B cell (primary cell): Measurements from ENCODE around the gene BRF1. TPM values are rescaled to one million over a fixed set of nuclear protein-coding genes. Genes with fewer than 3 reads are reported as not detected.

Experiments
- ATAC-seq: fragments of 200-7000 bp; cut with Tn5 transposase; one replicate; pipeline ENCODE4 v1.10.0; 2021; ENCODE audit warnings: low read depth, mild to moderate bottlenecking, moderate number of reproducible peaks, moderate library complexity
- CTCF ChIA-PET: fragments of 350-600 bp; sonication (Branson Sonifier 250); formaldehyde crosslinking; loops from one replicate; lab custom pipeline; 2021; ENCODE audit warnings: antibody characterized with exemption, inconsistent platforms; lab: Charles Lee
- POLR2A ChIA-PET: fragments of 350-600 bp; sonication (Branson Sonifier 250); formaldehyde crosslinking; loops from one replicate; lab custom pipeline; 2021; ENCODE audit warnings: antibody characterized with exemption; lab: Charles Lee
- DNase-seq: peaks from one replicate; pipeline ENCODE4 v3.0.0; 2013
- H2AFZ ChIP-seq: 2 replicates; pipeline ENCODE4 v1.6.1; 2012; ENCODE audit warnings: mild to moderate bottlenecking, low read depth, low read length; ENCODE audit not compliant: insufficient read depth, poor library complexity, severe bottlenecking
- H3K27ac ChIP-seq, 2 donors: 1 replicate in 1 of 2; 2 replicates in 1 of 2; pipeline ENCODE4 v1.5.1; 2012 to 2013; ENCODE audit warnings: low read length in 2 of 2, mild to moderate bottlenecking in 2 of 2, moderate library complexity in 1 of 2
- H3K27me3 ChIP-seq, 4 experiments: fragments of 200-600 bp in 1 of 4; sonication (generic) in 1 of 4; replicated peaks in 1 of 4; 1 replicate in 2 of 4; 2 replicates in 2 of 4; pipeline versions ENCODE4 v1.6.1 to v1.7.0; 2013 to 2016; ENCODE audit warnings: low read length in 3 of 4, mild to moderate bottlenecking in 2 of 4, mixed read lengths in 1 of 4, moderate library complexity in 1 of 4; ENCODE audit not compliant: insufficient read depth in 4 of 4, control insufficient read depth in 3 of 4; ENCODE audit errors: control extremely low read depth in 1 of 4
- H3K36me3 ChIP-seq, 2 experiments: replicated peaks in 1 of 2; 1 replicate in 1 of 2; 2 replicates in 1 of 2; pipeline versions ENCODE4 v1.6.1 to v1.7.1; 2013; ENCODE audit warnings: low read length in 1 of 2; ENCODE audit not compliant: insufficient read depth in 2 of 2, control insufficient read depth in 1 of 2; ENCODE audit errors: control extremely low read depth in 1 of 2, extremely low read depth in 1 of 2
- H3K4me1 ChIP-seq, 2 donors: fragments of 200-600 bp in 1 of 2; sonication (generic) in 1 of 2; 1 replicate in 1 of 2; 2 replicates in 1 of 2; pipeline versions ENCODE4 v1.5.1 to v1.6.1; 2013 to 2017; ENCODE audit warnings: low read length in 2 of 2; ENCODE audit not compliant: control insufficient read depth in 2 of 2, insufficient read depth in 2 of 2
- H3K4me2 ChIP-seq: replicated peaks from 2 replicates; pipeline ENCODE3; 2012; ENCODE audit warnings: mild to moderate bottlenecking, low read depth, low read length; ENCODE audit not compliant: poor library complexity, severe bottlenecking
- H3K4me3 ChIP-seq, 5 experiments: fragments of 200-600 bp in 1 of 5; sonication (generic) in 1 of 5; 1 replicate in 3 of 5; 2 replicates in 2 of 5; pipeline versions ENCODE4 v1.5.1 to v1.7.0; 2011 to 2016; ENCODE audit warnings: low read length in 4 of 5, mild to moderate bottlenecking in 4 of 5, low read depth in 2 of 5, control low read depth in 1 of 5, moderate library complexity in 1 of 5; ENCODE audit not compliant: insufficient read depth in 1 of 5; ENCODE audit errors: control extremely low read depth in 1 of 5, extremely low read depth in 1 of 5
- H3K79me2 ChIP-seq: fragments of 200-600 bp; sonication (generic); one replicate; pipeline ENCODE4 v1.6.0; 2016; ENCODE audit warnings: low read length; ENCODE audit not compliant: control insufficient read depth, insufficient read depth
- H3K9ac ChIP-seq: fragments of 200-600 bp; sonication (generic); 2 replicates; pipeline ENCODE4 v1.6.1; 2017; ENCODE audit warnings: mild to moderate bottlenecking, low read length, moderate library complexity
- H3K9me3 ChIP-seq, 3 donors: one replicate each; pipeline versions ENCODE4 v1.6.1 to v1.7.1; 2013; ENCODE audit warnings: low read length in 2 of 3; ENCODE audit not compliant: control insufficient read depth in 2 of 3, insufficient read depth in 1 of 3; ENCODE audit errors: control extremely low read depth in 1 of 3
- H4K20me1 ChIP-seq: 2 replicates; pipeline ENCODE4 v1.6.0; 2012; ENCODE audit warnings: mild to moderate bottlenecking, low read length; ENCODE audit not compliant: insufficient read depth, control insufficient read depth, poor library complexity, severe bottlenecking
- H3K27ac Mint-ChIP-seq: one replicate; pipeline ENCODE4 v1.8.0; 2021; ENCODE audit warnings: mixed read lengths
- H3K27me3 Mint-ChIP-seq: one replicate; pipeline ENCODE4 v1.8.0; 2021; ENCODE audit warnings: mixed read lengths
- H3K4me1 Mint-ChIP-seq: one replicate; pipeline ENCODE4 v1.8.0; 2021; ENCODE audit warnings: mixed read lengths
- H3K4me3 Mint-ChIP-seq: one replicate; pipeline ENCODE4 v1.8.0; 2021; ENCODE audit warnings: mixed read lengths
- H3K9me3 Mint-ChIP-seq: one replicate; pipeline ENCODE4 v1.8.0; 2022; ENCODE audit warnings: mixed read lengths; ENCODE audit not compliant: insufficient read depth
- CTCF ChIP-seq: fragments of 200-600 bp; IDR thresholded peaks from one replicate; pipeline ENCODE4 v1.8.0; 2022; ENCODE audit warnings: antibody characterized with exemption, mild to moderate bottlenecking
- EZH2 ChIP-seq: IDR thresholded peaks from 2 replicates; pipeline ENCODE4 v1.6.1; 2012; ENCODE audit warnings: borderline replicate concordance, low read depth, mild to moderate bottlenecking, moderate library complexity, low read length; ENCODE audit not compliant: insufficient read depth, poor library complexity, severe bottlenecking
- WGBS: methylation state at CpG from one replicate; pipeline ENCODE4 v1.1.5; 2013; ENCODE audit warnings: missing lambda C conversion rate; ENCODE audit not compliant: insufficient coverage; 5-methylcytosine and 5-hydroxymethylcytosine counted together
- intact Hi-C: fragments of 100-400 bp; cut with micrococcal nuclease; formaldehyde crosslinking; loops from one replicate; pipeline ENCODE4 v1.10.0; 2022
- polyA plus RNA-seq: library from polyadenylated mRNA; depleted of rRNA; stranded (reverse); fragments of >200 nt; gene quantifications from 2 replicates; pipeline ENCODE4 v1.2.3, GENCODE V29; 2012
- total RNA-seq, 2 donors: library from RNA; stranded (reverse); fragments of 120-200 nt in 1 of 2; gene quantifications; 1 replicate in 1 of 2; 2 replicates in 1 of 2; pipeline versions ENCODE4 v1.2.3 to v1.2.4, GENCODE V29; 2013 to 2022

Gene BRF1
- total and polyA plus RNA-seq, 2 donors (not counting 1 experiment from before 2014, with no cell fraction given) = 24.5 to 55.8 TPM

- TF ChIP-seq CTCF (no peak), EZH2 (no peak)
- H3K9me3 Mint-ChIP-seq = no peaks in the 10 kb centered on the region
- Histone ChIP-seq H3K79me2 (peaks cover 5% of the 10 kb centered on the region), H3K36me3 (no peaks in the 10 kb centered on the region), H3K4me1 (peaks cover 21 to 36% of the 10 kb centered on the region in 2 donors), H2AFZ (no peak overlapping the region), H3K9ac (no peak overlapping the region), H3K4me2 (no peak overlapping the region), H3K4me3 (no peak overlapping the region), H3K27ac (no peak overlapping the region), H4K20me1 (peaks cover 18% of the 10 kb centered on the region), H3K27me3 (peaks cover 0 to 8% (median 0%) of the 10 kb centered on the region in 4 experiments), H3K9me3 (peaks cover 0 to 3% (median 0%) of the 10 kb centered on the region in 3 donors)
- POLR2A ChIA-PET = interaction anchor here (0.5 kb wide), 1 partner anchor 314 kb away, joined by 7 read pairs; no protein-coding TSS in a partner anchor
- H3K27ac Mint-ChIP-seq = no peak overlapping the region
- H3K4me3 Mint-ChIP-seq = no peak overlapping the region
- peaks cover 23% of the 10 kb centered on the region for H3K4me1 Mint-ChIP-seq
- 89% methylated on average over 13 of the region's 19 CpGs for WGBS
- ATAC-seq (no peak), DNase-seq (no peak)
- H3K27me3 Mint-ChIP-seq = no peaks in the 10 kb centered on the region
- intact Hi-C loops = no loop called here
- CTCF ChIA-PET = no interaction called here
Observed at GRCh38 chr14:105178069-105178867, 122.5 kb downstream of the BRF1 start.

GRCh38 chr14:105177082-105177481 lies 123.7 kb downstream of the BRF1 start:
- Histone ChIP-seq H3K9ac (no peak overlapping the region), H3K4me1 (peaks cover 21 to 36% of the 10 kb centered on the region in 2 donors), H3K4me2 (no peak overlapping the region), H3K79me2 (peaks cover 5% of the 10 kb centered on the region), H3K9me3 (peaks cover 0 to 3% (median 0%) of the 10 kb centered on the region in 3 donors), H3K27ac (no peak overlapping the region), H3K4me3 (no peak overlapping the region), H2AFZ (no peak overlapping the region), H3K27me3 (peaks cover 0 to 4% (median 0%) of the 10 kb centered on the region in 4 experiments), H4K20me1 (peaks cover 18% of the 10 kb centered on the region), H3K36me3 (no peaks in the 10 kb centered on the region)
- POLR2A ChIA-PET = no interaction called here
- H3K9me3 Mint-ChIP-seq = no peaks in the 10 kb centered on the region
- DNase-seq (no peak), ATAC-seq (no peak)
- no peak overlapping the region for H3K27ac Mint-ChIP-seq
- no peak overlapping the region for H3K4me3 Mint-ChIP-seq
- intact Hi-C loops = no loop called here
- TF ChIP-seq EZH2 (no peak), CTCF (no peak)
- CTCF ChIA-PET = no interaction called here
- H3K4me1 Mint-ChIP-seq = peaks cover 20% of the 10 kb centered on the region
- WGBS = 89% methylated on average over 11 of the region's 11 CpGs
- H3K27me3 Mint-ChIP-seq = no peaks in the 10 kb centered on the region
